Stimulated activated CD4-positive, alpha-beta T cell treated with anti-CD3 and anti-CD28 coated beads, Interleukin-1b, Interleukin-23, amount 100 ng/mL, for 48 hours (primary cell): Measurements from ENCODE around the gene ATP11B.
A peak's percentile ranks its signal among the peaks of the same experiment; 100 is the strongest.

Source experiments
- DNase-seq: peaks from one replicate; pipeline ENCODE4 v3.0.0-alpha.2; 2020

The ATP11B gene

DNA sequence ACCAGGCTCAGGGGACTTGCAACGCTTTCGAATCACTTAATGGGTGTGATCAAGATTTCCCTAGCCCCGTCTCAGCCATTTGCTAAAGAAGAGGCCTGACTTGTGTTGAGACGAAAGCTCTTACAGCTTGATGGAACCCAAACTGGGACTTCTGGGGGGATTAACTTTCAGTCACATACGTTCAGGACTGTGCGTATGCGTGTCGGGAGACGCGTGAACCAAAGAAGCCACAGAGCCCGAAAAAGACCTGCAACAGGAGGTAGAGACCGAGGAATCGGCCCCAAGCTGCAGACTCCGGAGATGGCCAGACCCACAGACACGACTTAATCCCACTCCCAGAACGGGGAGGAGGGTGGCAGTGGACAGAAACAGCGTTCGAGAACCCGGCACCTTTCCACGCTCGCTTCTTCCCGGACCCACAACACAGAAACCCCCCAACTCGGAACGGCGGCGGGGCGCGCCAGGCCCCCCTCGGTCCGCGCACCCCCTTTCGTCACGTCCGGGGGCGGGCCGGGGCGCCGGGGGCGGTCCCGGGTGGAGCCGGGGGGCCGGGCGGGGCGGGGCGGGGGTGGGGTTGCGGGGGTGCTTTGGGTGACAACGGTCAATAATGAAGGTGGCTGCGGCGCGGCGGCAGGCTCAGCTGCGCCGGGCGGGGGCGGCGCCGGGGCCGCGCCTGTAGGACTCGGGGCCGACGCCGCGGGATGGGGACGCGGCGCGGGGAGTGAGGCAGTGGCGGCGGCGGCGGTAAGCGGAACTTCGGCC is at the start of gene ATP11B:
ATP11B (plus strand) TSS at position 604 of the 762 bp plus-strand sequence. CDS start 256 bp downstream, outside the sequence.
- peak; percentile 63 for DNase-seq

DNA sequence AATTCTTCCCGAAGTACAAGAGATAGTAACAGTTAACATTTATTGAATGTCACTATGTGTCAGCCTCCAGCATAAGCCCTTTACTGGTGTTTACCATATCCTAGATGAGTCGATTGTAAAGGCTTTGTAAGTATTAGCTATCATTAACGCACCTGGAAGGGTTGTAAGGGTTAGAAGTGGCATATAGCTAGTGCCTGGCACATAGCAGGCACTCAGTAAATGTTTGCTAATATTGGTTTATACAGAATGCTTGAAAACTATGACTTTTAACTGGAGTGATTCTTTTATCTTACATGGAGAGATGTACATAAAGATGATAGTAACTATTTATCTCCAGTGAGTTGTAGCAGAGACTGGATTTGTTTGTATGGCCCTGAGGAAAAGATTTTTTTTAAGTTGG is 46.3 kb upstream of the ATP11B start:
- no peak for DNase-seq

DNA sequence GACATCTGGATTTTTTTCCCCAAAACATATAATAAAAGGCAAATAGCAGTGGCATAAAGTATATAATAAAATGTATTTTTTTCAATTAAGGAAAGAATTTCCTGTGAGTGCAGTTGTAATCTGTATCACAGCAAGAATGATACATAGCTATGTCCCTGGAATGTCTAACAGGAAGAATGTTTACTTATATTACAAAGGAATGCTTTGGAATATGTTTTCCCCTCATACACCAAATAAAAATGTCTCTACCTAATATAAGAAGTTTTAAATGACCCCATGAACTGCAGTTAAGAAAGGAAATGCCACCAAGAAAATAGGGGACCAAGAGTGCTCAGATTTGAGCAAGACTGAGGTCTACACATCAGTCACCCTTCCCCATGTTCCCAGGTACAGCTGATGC is 38.0 kb upstream of the ATP11B start:
- DNase-seq, result no peak

DNA sequence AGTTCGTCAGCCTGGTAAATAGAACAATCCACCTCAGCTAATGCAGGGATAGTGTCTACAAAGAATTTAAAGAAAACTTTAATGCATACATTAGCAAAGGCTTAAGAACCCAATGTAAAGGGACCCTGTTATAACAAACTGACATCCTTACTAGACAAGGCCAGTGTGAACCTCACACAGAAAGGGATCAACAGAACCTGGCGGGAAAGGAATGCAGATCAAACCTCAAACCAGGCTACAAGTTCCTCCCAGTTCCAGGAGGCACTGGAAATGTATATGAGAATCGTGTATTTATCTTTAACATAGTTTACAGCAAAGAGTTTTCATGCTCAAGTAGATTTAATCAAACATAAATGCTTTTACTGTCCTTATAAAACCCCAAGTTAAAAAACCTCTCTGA is 37.6 kb upstream of the ATP11B start:
- no peak for DNase-seq

DNA sequence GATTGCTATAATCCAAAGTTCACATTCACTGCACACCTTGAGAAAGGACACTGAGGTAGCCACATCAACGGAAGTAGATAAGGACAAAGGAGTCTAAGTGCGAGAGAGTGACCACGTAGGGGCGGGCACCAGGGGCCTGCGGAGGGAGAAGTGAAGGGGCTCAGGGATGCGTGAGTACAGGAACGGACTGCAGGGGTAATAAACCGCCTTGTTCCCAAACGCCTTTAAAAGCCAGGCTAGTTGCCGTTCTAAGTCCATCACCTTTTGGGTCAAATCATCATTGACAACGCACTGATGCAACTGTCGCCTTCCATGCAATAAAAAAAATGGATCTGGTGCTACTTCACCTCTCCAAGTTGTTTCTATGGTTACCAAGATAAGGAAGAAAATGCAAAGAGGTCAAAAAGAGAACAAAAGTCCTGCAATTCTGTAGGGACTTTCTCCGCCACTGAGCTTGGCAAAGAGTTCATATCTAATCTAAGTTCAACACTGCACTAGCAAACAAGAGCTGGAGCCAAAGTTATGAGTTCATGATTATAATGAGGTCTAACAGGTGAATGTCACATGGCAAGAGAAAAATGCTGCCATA is 32.6 kb upstream of the ATP11B start:
- DNase-seq, result no peak

DNA sequence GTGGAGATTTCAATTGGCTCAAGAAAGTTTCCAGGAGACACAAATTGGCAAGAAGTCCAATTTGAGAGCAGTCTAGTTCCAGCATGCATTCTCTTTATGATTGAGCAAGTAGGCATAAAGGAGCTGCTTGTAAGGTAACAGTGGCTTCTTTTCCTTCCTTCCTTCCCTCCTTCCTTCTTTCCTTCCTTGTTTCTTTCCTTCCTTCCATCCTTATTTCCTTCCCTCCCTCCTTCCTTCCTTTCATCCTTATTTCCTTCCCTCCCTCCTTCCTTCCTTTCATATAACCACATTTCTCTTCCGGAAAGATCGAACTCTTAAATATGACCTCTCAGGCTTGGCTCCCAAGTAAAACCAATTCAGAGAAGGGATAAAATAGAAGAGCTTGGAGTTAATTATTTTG is 29.4 kb upstream of the ATP11B start:
- no peak for DNase-seq

DNA sequence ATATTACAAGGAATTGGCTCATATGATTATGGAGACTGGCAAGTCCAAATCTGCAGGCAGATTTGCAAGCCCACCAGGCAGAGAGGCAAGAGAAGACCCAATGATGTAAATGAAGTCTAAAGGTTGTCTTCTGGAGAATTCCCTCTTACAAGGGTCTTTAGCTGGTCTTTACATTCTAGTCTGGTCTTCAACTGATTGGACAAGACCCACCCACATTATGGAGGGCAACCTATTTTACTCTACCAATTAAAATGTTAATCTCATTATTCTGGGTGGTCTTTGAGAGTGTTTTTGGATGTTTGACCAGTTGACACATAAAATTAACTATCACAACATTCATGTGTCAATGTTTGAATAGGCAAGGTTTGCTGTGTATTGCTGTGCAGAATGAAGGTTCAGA is 28.0 kb upstream of the ATP11B start:
- DNase-seq, result no peak

DNA sequence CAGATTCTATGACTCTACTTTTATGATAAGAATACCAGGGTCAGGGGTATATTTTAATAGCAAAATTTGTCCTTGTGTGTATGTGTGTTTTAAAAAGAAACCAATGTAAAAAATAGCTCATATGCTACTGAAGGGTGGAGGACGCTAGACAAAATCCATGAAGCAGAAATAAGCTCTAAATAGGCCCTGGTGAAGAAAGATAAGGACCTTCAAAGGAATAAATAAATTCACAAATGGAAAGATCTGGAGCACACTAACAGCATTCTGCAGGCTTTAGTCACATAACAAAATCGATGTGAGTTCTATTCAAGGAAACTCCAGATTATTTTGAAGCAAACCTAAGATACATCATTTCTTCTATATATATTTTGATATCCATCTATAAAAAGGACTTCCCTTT is 27.2 kb upstream of the ATP11B start:
- DNase-seq, result no peak

DNA sequence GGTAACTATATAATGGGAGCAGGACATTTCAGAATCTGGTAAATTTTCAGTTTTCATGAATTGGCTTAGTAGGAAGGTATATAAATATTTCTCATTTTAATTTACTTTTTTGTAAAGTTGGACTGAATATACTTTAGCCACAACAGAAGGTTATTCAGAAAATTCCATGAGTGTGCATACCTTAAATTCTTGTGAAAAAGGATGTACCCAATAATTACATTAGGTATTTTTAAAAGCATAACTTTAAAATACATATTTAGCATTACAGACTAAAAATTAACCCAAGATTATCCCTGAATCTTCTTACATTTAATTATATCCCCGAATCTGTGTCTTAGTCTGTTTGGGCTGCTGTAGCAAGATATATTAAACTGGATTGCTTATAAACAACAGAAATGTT is 24.9 kb upstream of the ATP11B start:
- no peak for DNase-seq

DNA sequence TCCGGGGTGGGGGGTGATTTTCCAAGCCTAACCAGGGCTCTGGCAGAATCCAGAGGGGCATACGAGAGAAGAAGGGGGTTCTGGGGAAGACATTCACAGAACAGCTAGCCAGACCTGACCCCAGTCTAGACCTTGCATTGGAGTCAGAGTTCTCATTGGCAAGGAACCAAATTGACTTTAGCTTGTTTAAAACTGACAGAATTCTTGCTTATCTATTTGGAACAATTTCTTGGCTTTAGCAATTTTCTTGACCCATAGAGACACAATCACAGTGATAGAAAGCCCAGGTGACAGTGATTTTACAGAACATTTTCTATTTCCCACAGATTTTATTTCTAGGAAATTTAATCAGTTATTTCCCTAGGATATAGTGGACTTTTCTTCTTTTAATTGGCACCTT is 23.6 kb upstream of the ATP11B start:
- no peak for DNase-seq

DNA sequence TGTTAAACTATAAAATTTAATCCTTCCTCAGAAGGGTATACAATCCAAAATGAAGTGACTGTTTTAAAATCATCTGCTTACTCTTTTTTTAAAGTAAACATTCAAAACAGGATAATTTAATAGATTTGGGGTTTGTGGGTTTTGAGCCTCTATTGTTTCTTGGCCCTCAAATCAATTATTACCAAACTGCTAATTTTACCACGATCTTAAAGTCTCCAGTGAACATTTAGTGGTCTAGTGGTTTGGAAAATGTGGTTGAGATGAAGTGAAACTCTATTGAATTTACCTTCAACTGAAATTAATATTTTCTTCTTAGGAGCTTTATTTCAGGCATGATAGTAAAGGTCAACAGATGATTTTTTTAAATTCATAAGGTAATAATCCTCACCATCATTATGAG is 11.2 kb upstream of the ATP11B start:
- DNase-seq, result no peak

DNA sequence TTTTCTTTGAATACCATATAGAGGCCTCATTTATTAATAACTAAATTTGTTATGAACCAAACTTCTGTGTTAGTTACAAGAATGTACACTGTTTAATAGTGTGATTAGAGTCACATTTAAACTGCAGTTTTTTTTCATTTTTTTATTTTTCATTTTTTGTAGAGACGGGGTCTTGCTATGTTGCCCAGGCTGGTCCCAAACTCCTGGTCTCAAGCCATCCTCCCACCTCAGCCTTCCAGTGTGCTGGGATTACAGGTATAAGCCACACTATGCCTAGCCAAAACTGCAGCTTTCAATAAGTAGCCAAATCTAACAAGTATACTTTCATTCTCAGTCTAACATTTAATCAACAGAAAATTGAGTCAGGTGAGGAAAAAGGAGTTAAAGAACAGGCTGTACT is 10.2 kb upstream of the ATP11B start:
- DNase-seq, result no peak

DNA sequence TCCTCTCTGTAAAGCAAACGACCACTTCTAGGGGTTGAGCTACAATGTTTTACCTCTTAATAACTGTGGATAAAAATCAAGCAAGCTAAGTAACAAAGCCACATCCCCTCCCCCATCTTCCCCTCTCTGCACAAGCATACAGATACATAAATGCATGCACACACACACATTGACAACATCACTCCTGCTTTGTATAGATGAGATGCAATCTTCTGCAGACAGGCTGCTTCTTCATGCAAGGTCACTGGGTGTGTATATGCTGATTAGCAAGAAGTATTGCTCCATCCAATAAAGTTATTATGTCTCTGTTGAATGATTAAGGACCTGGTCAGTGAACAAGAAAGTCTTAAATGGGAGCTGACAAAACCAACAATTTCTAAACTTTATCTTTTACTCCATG is 8.8 kb upstream of the ATP11B start:
- DNase-seq, result no peak

DNA sequence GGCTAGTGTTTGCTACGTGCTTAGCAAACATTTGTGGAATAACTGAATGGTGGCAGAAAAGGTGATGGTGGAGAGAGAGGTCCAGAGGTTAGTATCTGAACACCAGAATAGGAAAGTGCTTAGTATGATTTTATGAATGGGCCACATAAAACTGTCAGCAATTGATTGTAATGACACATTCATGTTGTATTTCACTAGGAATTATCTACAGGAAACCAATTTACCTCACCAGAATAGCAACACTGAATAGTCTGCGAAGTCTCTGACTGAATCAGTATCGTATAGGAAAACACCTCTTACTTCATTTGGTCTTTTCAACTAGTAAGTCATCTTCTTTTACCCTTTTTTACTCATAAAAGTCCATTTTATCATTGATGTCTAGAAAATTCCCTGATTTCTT is 8.2 kb upstream of the ATP11B start:
- no peak for DNase-seq

DNA sequence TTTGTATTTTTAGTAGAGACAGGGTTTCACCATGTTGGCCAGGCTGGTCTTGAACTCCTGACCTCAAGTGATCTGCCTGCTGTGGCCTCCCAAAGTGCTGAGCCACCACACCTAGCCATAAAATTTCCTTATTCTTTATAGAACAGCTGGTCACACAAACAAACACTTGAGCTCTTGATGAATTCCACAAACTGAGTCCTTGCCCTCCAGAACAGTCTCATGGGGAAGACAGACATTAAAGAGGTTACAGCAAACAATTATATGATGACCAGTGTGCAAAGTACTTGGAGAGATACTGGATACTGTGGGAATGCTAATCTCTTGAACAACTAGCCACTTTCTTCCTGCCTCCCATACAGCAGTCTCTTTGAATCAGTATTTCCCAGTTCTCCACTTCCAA is 7.5 kb upstream of the ATP11B start:
- DNase-seq, result no peak

DNA sequence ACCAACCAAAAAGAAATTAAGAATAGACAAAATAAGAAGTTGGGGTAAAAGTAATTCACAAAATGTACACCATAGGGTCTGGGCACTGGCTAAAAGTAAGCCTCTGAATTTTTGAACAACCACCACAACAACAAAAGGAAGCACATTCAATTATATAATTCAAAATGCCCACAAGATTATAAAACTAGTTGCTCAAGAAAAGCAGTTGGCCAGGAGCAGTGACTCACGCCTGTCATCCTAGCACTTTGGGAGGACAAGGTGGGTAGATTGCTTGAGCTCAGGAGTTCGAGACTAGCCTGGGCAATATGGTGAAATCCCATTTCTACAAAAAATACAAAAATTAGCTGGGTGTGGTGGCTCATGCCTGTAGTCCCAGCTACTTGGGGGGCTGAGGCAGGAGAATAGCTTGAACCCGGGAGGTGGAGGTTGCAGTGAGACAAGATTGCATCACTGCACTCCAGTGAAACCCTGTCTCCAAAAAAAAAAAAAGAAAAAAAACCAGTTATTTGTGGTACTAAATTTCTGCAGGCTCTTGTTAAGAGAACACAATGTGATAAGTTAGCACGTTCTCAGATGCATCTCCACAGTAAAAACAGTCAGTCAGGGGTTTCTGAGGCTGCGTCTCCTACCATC is 6.6 kb upstream of the ATP11B start:
- DNase-seq, result no peak

DNA sequence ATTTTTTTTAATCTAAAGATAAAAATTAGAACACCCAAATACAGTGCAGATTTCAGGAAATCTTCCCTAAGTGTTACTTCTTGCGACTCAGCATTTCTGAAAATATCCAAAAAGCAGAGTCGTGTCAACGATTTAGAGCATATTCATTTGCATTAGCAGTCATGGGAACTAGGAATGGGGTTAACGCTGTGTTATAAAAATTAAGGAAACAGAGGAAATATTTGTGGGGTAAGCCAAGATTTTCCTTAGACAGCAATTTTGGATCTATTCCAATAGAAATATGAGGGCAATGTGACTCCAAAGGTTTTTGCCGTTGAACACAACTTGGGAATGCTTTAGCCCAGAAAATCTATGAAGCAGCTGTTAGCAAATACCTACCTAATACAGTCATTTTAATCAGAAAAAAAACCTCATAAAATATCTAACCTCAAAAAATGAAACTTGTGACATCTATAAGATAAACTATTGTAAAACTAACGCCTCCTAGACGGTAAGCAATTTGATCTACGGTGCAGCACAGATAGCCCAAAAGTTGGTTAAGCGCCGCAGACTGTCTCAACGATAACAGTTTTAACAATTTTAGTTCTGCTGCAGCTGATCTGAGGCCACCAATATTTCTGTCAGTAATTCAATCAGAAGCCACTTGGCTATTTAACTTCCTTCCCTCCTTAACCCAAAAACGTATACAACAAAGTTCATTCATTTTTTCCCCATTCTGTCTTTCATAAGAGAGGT is 5.8 kb upstream of the ATP11B start:
- no peak for DNase-seq

DNA sequence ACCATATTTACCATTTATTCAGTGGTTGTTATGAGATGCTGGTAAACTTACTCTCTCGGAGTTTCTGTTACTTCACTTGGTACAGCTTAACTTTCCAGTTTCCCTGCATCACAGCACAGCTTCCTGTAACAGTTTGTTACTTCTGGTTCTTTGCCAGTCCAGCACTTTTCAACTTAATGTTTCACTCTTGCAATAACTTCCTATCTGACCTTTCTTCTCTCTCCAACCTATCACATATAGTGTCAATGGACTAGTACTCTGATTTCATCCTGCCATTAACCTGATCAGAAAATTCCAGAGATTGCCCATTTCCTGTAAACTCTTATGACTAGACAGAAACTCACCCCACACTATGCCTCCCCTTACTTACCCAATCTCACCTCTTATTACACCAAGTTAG is 3.9 kb upstream of the ATP11B start:
- no peak for DNase-seq

DNA sequence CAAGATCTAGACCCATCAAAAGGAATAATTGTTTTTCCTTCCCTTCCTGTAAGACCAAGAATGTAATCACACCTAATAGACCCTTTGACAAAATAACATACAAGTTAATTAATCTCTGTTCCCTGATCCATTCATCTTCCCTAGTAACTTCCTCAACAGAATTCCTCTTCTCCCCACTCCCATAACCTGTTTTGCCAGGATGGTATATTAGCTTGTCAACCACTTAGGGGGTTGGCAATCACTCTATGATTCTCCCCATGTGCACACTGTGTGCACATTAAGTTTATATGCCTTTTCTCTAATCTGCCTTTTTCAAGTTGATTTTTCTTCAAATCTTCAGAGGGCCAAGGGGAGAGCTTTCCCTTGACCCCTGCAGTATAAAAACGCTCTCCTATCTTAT is 2.7 kb upstream of the ATP11B start:
- no peak for DNase-seq

DNA sequence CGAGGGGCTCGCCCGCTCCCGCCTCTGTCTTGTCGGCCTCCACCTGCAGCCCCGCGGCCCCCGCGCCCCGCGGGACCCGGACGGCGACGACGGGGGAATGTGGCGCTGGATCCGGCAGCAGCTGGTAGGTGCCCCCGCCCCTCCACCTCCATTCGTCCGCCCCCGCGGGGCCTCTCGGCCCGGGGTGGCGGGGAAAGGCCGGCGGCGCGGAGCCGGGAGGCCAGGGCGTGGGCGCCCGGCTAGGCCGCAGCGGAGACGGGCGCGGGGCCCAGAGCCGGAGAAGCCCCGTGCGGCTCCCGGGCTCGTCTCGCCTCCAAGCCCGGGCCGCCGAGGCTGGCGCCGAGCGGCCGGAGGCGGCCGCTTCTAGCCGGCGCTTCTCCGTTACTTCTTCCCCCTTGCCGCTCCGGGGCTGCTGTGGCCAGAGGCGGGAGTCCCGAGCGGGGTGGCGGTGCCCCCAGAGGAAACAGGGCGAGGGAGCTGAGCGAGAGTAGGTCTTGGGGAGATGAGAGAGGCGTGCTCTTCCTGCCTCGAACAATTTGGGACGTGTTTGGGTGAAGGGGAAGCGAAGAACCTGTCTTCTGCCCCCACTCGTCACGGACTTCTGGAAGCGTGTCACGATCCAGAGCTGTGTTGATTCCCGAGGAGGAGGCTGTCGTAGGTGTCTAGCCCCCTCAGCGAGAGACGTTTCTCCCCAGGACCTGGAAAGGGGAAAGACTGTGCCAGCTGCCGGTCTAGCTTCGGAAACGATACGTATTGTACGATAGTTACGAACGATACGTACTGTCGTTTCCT is 555 bp downstream of the ATP11B start:
- peak; percentile 38 for DNase-seq

DNA sequence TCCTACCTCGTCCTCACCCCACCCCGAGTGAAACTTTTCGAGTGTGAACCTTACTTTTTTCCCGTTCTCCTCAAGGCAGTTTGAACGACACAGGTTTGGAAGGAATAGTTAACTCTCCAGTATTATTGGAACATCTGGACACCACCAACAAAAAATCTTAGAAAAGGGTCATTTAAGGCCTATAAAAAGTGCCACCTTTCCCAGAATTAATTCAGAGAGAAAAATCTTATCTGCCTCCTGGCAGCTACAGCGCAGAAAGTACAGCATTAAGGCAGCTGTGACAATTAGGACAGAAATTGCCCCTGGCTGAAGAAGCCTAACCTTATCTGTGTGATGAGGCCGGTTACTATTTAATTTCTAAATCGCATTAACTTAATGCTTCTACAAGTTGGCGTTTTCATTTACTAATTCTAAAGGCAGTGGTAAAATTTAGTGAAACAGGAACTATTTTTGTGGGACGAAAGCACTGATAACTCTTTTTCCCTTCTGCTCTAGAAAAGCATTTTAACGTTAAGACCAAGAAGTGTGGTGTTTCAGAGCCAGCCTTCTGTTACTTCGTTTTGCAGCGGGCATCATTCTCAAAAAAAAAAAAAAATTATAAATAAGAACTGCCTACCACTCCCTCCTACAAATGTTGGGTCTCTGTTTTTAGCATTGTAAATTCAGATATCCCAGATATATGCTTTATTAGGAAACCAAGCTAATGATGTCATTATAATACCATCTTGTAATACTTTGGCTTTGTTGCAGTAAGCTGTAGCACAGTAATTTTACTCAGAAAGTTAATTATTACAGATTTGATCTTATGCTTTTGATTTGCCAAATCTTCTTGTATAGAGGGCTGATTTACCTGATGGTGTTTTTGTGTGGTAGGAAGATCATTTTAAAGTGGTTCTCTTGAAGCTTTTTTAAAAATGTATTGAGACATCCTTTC is 1.4 kb downstream of the ATP11B start:
- no peak for DNase-seq

DNA sequence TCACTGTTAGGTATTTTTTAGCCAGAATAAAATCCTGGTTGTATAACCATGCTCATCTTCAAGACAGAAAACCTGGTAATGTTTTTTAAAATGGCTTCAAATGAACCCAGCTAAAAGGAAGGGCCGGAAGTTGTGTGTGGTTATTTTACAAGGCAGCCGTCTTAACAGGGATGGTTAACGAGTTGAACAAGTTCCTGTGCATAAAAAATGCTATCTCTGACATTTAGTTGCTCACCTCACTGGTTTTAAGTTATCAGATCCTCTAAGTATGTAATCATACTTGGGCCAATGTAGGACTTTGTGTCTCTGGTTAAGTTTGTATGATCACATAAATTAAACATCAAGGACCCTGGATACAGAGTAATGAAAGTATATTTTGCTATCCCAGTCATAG is 2.1 kb downstream of the ATP11B start:
- peak; percentile 21 for DNase-seq
